T-helper 2 cell treated with Interferon-gamma antibody and Interleukin-4, amounts not matched to agents 100 ng/mL and 5 ng/mL, for 36 hours (primary cell): ENCODE measurements around the gene ZNF414. TPM values are rescaled to one million over a fixed set of nuclear protein-coding genes. Genes with fewer than 3 reads are reported as not detected.

Source experiments
- intact Hi-C: fragments of 100-400 bp; cut with micrococcal nuclease; formaldehyde crosslinking; loops from one replicate; pipeline ENCODE4 v1.15.1; 2023
- total RNA-seq: library from RNA; stranded (reverse); gene quantifications from 2 replicates; pipeline ENCODE4 v1.2.3, GENCODE V29; 2022

ZNF414 gene
- total RNA-seq, 1 donor from 2014 or later, result 32.7 TPM

- intact Hi-C loops, result no loop called here
Measured at GRCh38 chr19:8490873-8491272, 23.1 kb downstream of the ZNF414 start.

GRCh38 chr19:8490395-8490760 is 23.6 kb downstream of the ZNF414 start:
- intact Hi-C loops, result no loop called here

GRCh38 chr19:8489561-8490394 is 24.2 kb downstream of the ZNF414 start:
- intact Hi-C loops, result no loop called here

GRCh38 chr19:8488365-8488764 is 25.6 kb downstream of the ZNF414 start:
- intact Hi-C loops, result no loop called here

- intact Hi-C loops, result loop anchor here (1.0 kb wide), 1 partner anchor 30 kb away; no protein-coding TSS in a partner anchor
Measured at GRCh38 chr19:8487137-8487851, 26.7 kb downstream of the ZNF414 start.

GRCh38 chr19:8486661-8487136 is 27.3 kb downstream of the ZNF414 start:
- intact Hi-C loops, result loop anchor here (1.0 kb wide), 1 partner anchor 31 kb away; no protein-coding TSS in a partner anchor

GRCh38 chr19:8485561-8486371 is 28.2 kb downstream of the ZNF414 start:
- intact Hi-C loops, result no loop called here

- intact Hi-C loops, result no loop called here
Measured at GRCh38 chr19:8484331-8484894, 29.6 kb downstream of the ZNF414 start.

GRCh38 chr19:8483165-8483564 is 30.8 kb downstream of the ZNF414 start:
- intact Hi-C loops, result no loop called here

- intact Hi-C loops, result no loop called here
Measured at GRCh38 chr19:8482696-8483095, 31.3 kb downstream of the ZNF414 start.

- intact Hi-C loops, result no loop called here
Measured at GRCh38 chr19:8481616-8482015, 32.4 kb downstream of the ZNF414 start.

- intact Hi-C loops, result no loop called here
Measured at GRCh38 chr19:8481201-8481600, 32.8 kb downstream of the ZNF414 start.

GRCh38 chr19:8478598-8478997 is 35.4 kb downstream of the ZNF414 start:
- intact Hi-C loops, result no loop called here

- intact Hi-C loops, result no loop called here
Measured at GRCh38 chr19:8477889-8478288, 36.1 kb downstream of the ZNF414 start.

- intact Hi-C loops, result no loop called here
Measured at GRCh38 chr19:8476524-8476923, 37.4 kb downstream of the ZNF414 start.

- intact Hi-C loops, result no loop called here
Measured at GRCh38 chr19:8475005-8475404, 39.0 kb downstream of the ZNF414 start.

- intact Hi-C loops, result no loop called here
Measured at GRCh38 chr19:8473648-8474476, 40.1 kb downstream of the ZNF414 start.

- intact Hi-C loops, result no loop called here
Measured at GRCh38 chr19:8469613-8470368, 44.2 kb downstream of the ZNF414 start.

- intact Hi-C loops, result no loop called here
Measured at GRCh38 chr19:8468761-8469373, 45.1 kb downstream of the ZNF414 start.
